Measurements from ENCODE around the gene OVCH2. TPM values are rescaled to one million over a fixed set of nuclear protein-coding genes. Genes with fewer than 3 reads are reported as not detected.
"Not testable (repeated sequence)": the region's sequence is repeated elsewhere in the genome, so short reads cannot be mapped to it uniquely, and the experiment has no call there.

Gene OVCH2, protein sequence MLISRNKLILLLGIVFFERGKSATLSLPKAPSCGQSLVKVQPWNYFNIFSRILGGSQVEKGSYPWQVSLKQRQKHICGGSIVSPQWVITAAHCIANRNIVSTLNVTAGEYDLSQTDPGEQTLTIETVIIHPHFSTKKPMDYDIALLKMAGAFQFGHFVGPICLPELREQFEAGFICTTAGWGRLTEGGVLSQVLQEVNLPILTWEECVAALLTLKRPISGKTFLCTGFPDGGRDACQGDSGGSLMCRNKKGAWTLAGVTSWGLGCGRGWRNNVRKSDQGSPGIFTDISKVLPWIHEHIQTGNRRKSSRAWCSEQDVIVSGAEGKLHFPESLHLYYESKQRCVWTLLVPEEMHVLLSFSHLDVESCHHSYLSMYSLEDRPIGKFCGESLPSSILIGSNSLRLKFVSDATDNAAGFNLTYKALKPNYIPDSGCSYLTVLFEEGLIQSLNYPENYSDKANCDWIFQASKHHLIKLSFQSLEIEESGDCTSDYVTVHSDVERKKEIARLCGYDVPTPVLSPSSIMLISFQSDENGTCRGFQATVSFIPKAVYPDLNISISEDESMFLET
- not detected for total RNA-seq
- not detected for polyA plus RNA-seq
- long read RNA-seq, donor 1, result 0 reads
- long read RNA-seq, donor 2, result 0 reads
- long read RNA-seq, donor 3, result 0 reads
- long read RNA-seq, donor 4, result 0 reads
- long read RNA-seq, donor 5, result 0 reads
- long read RNA-seq, donor 6, result 0 reads
- long read RNA-seq, donor 7, result 0 reads
- long read RNA-seq, donor 8, result 0 reads
- long read RNA-seq, donor 9, result 0 reads
- long read RNA-seq, donor 10, result 0 reads

DNA sequence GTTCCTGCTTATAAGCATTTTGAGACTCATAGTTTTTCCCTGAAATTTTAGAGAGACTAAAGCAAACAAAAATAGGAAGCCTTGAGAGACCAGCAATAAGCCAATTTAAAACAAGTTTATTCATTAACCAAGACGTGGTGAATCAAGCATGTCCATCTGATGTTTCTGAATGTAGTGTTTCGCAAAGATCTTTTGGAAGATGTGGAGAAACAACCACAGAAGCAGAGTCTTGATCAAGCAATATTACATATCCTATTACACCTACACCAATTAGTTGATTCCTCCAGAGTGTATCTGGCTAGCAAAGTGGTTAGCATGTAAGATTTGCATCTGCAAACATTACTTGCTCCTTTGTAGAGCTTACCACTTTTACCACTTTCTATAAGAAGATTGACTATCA lies at the start of gene OVCH2:
OVCH2 (minus strand) TSS at position 101 of the 400 bp plus-strand sequence; CDS start at position 18, 83 bp downstream.
- H3K27me3 ChIP-seq, result no peaks in the 10 kb centered on the region
- 65 to 78% (median 68%) methylated on average over 2 of the region's 2 CpGs for WGBS, 4 donors
- no peaks in the 10 kb centered on the region for H3K9me3 ChIP-seq (replicated peaks in 1 of 3)
- no peak within 1 kb of the TSS for H3K27ac ChIP-seq
- intact Hi-C loops (cut with DNase I), result no loop called here
- H3K36me3 ChIP-seq (replicated peaks in 1 of 2), result no peaks in the 10 kb centered on the region
- no peak for TF ChIP-seq POLR2A (IDR thresholded peaks at IDR 0.05)
- TF ChIP-seq, protein P1, sequence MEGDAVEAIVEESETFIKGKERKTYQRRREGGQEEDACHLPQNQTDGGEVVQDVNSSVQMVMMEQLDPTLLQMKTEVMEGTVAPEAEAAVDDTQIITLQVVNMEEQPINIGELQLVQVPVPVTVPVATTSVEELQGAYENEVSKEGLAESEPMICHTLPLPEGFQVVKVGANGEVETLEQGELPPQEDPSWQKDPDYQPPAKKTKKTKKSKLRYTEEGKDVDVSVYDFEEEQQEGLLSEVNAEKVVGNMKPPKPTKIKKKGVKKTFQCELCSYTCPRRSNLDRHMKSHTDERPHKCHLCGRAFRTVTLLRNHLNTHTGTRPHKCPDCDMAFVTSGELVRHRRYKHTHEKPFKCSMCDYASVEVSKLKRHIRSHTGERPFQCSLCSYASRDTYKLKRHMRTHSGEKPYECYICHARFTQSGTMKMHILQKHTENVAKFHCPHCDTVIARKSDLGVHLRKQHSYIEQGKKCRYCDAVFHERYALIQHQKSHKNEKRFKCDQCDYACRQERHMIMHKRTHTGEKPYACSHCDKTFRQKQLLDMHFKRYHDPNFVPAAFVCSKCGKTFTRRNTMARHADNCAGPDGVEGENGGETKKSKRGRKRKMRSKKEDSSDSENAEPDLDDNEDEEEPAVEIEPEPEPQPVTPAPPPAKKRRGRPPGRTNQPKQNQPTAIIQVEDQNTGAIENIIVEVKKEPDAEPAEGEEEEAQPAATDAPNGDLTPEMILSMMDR (IDR thresholded peaks at IDR 0.05), result no peak
- H3K4me3 ChIP-seq, result no peak within 1 kb of the TSS
- H3K4me1 ChIP-seq (replicated peaks in 1 of 2), result no peaks in the 10 kb centered on the region
- no peak for DNase-seq

DNA sequence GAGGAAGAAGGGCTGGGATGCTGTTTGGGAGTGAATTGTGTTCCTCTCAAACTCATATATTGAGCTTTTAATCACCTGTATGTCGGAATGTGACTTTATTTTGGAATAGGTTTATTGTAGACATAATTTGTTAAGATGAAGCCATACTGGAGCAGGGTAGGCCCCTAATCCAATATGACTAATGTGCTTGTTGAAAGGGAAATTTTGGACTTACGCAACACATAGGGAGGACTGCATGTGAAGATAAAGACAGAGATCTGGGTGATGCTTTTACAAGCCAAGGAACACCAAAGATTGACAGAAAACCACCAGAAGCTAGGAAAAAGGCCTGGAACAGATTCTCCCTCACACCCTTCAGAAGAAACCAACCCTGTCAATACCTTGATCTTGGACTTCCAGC lies 43.2 kb upstream of the OVCH2 start:
- WGBS, 4 donors, result 71 to 93% (median 86%) methylated on average over 2 of the region's 2 CpGs
- Histone ChIP-seq H3K27ac (no peak overlapping the region), H3K36me3 (replicated peaks in 1 of 2) (no peaks in the 10 kb centered on the region), H3K27me3 (no peaks in the 10 kb centered on the region), H3K4me1 (replicated peaks in 1 of 2) (no peaks in the 10 kb centered on the region), H3K9me3 (replicated peaks in 1 of 3) (no peaks in the 10 kb centered on the region), H3K4me3 (no peak overlapping the region)
- TF ChIP-seq, protein P1 (IDR thresholded peaks at IDR 0.05), result no peak
- DNase-seq, result no peak
- intact Hi-C loops (cut with DNase I), result no loop called here

DNA sequence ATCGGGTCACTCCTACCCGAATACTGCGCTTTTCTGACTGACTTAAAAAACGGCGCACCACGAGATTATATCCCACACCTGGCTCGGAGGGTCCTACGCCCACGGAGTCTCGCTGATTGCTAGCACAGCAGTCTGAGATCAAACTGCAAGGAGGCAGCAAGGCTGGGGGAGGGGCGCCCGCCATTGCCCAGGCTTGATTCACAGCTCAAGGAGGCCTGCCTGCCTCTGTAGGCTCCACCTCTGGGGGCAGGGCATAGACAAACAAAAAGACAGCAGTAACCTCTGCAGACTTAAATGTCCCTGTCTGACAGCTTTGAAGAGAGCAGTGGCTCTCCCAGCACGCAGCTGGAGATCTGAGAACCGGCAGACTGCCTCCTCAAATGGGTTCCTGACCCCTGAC lies 28.5 kb upstream of the OVCH2 start:
- H3K27ac ChIP-seq; H3K36me3 ChIP-seq (replicated peaks in 1 of 2); H3K9me3 ChIP-seq (replicated peaks in 1 of 3); DNase-seq; intact Hi-C loops (cut with DNase I); H3K4me3 ChIP-seq; H3K4me1 ChIP-seq (replicated peaks in 1 of 2); H3K27me3 ChIP-seq: not testable (repeated sequence)
- 68 to 85% (median 80%) methylated on average over 2 to 12 of the region's 14 CpGs for WGBS, 4 donors

DNA sequence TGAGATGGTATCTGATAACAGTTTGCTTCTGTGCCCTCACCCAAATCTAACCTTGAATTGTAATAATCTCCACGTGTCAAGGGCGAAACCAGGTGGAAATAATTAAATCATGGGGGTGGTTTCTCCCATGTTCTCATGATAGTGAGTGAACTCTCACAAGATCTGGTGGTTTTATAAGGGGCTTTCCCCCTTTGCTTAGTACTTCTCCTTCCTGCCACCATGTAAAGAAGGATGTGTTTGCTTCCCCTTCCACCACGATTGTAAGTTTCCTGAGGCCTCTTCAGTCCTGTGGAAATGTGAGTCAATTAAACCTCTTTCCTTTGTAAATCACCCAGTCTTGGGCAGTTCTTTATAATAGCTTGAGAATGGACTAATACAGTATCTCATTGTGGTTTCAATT lies 8.5 kb upstream of the OVCH2 start:
- no peaks in the 10 kb centered on the region for H3K9me3 ChIP-seq (replicated peaks in 1 of 3)
- DNase-seq, result no peak
- 43 to 66% (median 50%) methylated on average over 3 of the region's 3 CpGs for WGBS, 4 donors
- no peaks in the 10 kb centered on the region for H3K4me1 ChIP-seq (replicated peaks in 1 of 2)
- H3K4me3 ChIP-seq, result no peak overlapping the region
- no peaks in the 10 kb centered on the region for H3K36me3 ChIP-seq (replicated peaks in 1 of 2)
- intact Hi-C loops (cut with DNase I), result no loop called here
- no peaks in the 10 kb centered on the region for H3K27me3 ChIP-seq
- TF ChIP-seq, protein P1 (IDR thresholded peaks at IDR 0.05), result no peak
- no peak for TF ChIP-seq POLR2A (IDR thresholded peaks at IDR 0.05)
- no peak overlapping the region for H3K27ac ChIP-seq

All from adrenal gland (tissue), 19 donors.